Measurements from ENCODE around the gene P2RX2.

P2RX2 gene

DNA sequence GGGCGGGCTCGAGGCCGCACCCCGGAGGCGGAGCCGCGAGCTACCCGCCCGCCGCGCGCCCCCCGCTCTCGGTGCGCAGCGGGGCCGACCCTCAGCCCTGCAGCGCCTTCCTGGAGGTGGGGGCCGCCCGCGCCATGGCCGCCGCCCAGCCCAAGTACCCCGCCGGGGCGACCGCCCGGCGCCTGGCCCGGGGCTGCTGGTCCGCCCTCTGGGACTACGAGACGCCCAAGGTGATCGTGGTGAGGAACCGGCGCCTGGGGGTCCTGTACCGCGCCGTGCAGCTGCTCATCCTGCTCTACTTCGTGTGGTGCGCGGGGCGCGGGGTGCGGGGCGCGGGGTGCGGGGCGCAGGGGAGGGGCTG is at the start of gene P2RX2:
Gene P2RX2 (plus strand): TSS at position 94 of the 361 bp plus-strand sequence. CDS start 41 bp downstream, at position 135.
- no peak for DNase-seq

DNA sequence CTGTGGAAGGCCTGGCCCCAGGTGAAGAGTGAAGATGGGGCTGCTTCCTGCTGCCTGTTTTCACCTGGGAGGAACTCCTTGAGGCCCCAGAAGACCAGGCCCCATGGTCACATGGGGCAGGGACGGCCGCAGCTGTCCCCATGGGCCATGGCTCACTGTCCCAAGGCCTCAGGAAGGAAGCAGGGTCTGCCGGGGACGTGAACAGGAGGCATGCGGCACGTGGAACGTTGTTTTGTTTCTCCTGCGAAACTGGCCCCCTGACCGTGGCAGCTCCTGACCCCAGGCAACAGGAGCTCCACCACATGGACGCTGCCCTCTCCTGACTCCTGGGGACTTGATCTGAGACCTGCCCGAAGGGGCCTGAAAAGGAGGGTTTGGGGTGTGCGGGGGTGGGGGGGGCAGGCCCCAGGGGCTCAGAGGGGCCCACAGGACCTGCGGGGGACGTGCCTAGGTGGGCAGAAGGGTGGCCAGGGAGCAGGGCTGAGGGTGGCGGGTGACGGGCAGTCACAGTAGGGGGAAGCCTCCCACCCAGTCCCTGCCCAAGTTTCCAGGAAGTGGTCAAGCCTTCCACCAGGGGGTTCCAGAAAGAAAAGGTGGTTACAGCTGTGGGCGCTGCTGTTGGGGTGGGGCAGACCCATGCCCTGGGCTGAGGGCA is 49.6 kb upstream of the P2RX2 start:
- no peak for DNase-seq

DNA sequence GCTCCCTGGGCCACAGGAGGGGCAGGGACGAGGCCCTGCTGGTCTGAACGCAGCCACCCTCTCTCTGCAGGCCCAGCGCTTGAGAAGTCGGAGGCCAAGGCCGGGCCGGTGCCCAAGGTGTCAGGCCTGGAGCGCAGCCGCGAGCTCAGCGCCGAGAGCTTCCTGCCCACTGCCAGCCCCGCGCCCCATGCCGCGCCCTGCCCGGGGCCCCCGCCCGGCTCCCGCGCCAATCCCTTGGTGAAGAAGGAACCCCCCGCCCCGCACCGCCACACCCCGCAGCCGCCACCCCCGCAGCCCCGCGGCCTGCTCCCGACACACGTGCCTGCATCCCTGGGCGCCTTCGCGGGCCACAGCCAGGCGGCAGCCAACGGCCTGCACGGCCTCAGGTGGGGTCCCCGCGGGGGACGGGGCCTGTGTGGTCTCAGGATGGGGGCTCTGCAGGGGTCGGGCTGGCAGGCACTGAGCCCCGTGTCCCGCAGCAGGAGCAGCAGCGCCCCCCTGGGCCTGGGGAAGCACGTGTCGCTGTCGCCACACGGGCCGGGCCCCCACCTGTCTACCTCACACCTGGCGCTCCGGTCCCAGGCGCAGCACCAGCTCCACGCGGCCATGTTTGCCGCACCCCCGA is 48.6 kb upstream of the P2RX2 start:
- DNase-seq = no peak

DNA sequence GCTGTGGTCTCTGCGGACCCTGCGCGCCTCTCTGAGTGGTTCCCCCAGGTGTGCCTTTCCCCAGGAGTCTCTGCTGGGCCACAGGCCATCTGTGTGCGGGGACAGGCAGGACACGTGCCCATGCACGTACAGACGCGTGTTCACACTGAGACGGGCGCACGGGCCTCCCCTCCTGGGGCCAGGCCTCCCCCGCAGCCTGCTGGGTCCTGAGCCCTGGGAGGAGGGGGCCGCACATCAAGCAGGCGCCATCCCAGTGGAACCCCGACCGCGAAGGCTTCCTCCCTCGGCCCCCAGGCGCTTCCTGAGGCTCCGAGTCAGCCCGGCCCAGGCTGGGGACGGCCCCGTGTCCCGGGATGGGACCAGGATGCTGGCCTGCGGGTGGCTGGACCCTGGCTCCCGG is 47.9 kb upstream of the P2RX2 start:
- no peak for DNase-seq

DNA sequence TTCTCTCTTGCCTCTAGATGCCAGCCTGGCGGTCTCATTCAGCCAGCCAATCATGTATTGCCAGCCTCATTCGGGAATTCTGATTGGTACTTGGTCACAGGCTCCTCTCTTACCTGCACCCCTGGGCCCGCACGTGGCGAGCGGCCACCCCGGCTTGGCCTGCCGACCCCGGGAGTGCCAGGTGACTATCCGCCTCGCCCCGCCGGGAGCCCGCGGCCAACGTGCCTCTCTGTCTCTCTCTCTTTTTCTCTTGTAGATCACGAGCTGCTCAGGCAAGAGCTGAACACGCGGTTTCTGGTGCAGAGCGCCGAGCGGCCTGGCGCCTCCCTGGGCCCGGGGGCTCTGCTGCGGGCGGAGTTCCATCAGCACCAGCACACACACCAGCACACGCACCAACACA is 47.5 kb upstream of the P2RX2 start:
- no peak for DNase-seq

DNA sequence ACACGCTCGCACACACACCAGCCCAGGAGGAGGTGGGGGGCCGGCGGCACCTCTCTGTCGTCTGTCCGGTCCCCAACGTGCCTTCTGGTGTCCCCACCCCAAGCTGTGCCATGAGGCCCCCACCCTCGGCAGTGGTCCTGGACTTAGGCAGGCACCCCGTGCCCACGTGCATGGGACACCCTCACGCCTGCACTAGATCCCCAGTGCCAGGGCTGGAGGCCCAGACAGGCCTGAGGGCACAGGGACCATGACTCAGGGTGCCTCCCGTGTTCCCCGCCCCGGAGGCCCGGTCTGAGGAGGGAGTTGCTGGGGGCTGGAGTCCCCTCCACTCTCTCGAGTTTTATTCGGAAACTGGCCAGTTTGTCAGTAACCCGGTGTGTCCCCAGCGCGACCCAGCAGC is 47.0 kb upstream of the P2RX2 start:
- DNase-seq = no peak

DNA sequence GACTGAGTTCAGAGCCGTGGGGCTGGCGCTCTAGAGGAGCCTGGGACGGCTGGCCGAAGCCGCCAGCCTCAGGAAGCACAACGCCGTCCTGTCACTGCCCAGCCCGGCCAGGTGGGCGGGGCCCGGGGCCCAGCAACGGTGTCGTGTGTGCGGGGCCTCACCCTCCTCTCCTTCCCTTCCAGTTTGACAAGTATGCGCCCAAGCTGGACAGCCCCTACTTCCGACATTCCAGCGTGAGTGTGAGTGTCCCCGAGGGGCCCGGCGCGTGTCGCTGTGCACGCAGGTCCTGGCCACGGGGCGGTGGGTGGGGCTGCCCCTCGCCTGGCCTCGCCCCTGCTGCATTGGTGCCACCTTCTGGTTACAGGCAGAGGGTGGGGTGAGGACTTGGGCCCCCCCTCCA is 46.5 kb upstream of the P2RX2 start:
- no peak for DNase-seq

DNA sequence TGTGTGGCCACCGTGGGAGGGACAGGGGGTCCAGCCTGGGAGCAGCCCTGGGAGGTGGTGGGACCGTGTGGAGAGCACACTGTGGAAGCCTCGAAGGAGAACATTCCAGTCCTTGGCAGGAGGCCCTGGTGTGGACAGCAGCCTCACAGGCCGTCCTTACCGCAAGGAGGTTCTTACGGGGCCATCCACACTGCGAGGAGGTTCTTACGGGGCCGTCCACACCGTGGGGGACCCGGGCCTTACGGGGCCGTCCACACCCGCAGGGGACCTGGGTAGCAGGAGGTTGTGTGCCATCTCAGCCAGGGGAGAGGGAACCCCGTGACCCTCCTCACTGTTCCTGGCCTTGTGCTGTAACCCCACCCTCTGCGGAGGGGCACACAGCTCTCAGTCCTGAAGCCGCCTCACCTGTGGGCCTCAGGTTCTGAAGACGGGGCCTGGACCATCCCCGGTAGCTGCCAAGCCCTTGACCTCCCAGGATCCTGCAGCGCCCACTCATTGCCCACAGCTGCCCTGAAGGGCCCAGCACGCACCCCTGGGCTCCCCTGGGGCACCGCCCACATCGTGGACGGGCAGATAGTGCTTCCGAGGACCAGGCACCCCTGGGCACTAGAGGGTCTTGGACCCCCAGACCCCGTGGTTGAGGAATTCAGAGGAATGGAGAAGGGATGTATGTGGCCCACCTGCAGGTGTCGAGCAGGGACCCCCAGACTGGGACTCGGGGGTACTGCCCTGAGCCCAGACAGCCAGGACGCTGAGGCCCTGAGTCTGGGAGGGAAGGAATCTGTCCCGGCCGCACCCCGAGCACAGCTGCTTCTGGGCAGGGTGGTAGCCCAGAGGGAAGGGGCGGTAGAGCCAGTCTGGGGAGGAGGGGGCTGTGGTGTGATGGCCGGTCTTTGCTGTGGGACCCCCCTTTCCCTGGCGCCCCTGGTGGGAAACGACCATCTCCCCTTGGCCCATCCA is 45.5 kb upstream of the P2RX2 start:
- DNase-seq = no peak

DNA sequence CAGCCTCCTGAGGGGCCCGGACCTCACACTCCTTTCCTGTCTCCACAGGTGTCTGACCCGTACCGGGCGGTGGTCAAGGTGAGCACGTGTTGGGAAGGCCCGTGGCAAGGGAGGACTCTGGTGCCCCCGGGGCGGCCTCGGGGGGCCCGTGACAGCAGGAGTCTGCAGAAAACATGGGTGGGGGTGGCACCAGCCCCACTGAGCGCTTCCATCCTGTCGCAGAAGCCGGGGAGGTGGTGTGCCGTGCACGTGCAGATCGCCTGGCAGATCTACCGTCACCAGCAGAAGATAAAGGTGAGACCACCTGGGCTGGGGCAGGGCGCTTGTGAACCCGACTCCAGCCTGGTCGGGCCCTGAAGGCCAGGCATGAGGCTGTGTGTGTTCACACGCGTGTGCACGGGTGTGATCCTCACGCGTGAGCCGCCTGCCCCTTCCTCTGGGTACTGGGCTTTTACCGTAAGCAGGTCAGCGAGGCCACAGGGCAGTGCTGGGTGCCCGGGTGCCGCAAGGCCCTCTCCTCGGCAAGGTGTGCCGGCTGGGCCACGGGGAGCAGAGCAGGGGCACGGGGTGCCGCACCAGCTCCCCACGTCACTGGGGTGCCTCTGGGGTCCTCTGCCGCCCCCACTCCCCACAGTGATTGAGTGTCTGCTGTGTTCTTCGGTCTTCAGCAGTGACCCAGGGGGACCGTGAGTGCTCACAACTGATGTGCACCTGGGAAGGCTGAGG is 44.1 kb upstream of the P2RX2 start:
- DNase-seq = no peak

DNA sequence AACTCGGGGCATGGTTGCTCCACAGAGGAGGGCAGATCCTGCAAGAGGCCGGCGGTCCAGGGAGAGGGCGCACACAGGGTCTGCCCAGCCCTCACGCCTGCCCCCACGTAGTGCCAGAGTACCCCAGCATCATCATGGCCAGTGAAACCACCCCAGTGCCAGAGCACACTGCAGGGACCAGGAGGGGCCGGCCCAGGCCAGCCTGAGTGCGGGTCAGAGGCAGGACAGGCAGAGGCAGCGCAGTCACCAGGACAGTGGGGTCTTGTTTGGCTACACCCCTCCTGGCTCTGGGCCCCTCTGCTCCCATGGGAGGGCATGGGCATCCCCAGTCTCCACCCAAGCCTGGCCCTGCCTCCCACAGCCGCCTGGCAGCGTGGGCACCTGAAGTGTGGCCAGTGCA is 42.9 kb upstream of the P2RX2 start:
- no peak for DNase-seq

DNA sequence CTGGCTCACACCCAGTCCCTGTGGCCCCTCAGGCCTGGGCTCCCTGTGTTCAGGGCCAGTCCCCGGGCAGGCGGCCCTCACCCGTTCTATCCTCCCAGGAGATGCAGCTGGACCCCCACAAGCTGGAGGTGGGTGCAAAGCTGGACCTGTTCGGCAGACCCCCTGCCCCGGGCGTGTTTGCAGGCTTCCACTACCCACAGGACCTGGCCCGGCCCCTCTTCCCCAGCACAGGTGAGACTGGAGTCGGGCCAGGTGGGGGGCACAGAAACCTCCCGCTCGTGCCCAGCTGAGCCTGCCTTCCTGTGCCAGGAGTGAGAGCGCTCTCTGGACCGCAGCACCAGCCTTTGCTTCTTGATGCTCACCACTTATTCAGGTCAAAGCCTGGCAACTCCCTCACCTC is 41.9 kb upstream of the P2RX2 start:
- no peak for DNase-seq

DNA sequence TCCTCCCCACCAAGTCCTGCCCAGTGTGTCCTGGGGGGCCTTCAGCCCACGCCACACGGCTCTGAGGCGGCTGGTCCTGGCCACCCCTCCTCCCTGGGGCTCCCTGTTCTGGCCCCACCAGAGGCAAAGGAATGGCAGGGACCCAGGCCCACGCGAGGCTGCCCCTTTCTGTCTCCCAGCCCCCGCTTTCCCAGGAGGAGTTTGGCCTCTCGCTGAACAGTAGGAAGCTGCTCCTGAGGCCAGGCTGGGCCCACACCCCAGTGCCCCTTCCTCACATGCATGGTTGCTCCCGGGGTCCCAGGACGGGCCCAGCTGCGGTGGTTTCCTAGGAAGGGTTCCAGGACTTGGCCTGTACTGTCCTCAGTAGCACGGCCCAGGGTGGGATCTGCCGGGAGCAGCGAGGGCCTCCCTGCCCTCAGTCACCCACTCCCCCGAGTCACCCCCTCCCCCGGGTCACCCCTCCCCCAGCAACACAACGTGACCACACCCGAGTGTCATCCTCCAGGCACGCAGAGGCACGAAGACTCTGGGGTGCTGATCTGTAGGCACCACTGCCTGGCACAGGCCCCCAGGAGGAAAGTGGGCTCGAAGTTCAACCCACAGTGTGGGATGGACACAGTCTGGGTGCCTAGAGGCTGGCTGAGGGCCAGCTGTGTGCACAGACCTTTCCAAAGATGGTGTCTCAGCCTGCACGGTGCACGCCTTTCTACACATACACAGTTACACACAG is 41.2 kb upstream of the P2RX2 start:
- no peak for DNase-seq

DNA sequence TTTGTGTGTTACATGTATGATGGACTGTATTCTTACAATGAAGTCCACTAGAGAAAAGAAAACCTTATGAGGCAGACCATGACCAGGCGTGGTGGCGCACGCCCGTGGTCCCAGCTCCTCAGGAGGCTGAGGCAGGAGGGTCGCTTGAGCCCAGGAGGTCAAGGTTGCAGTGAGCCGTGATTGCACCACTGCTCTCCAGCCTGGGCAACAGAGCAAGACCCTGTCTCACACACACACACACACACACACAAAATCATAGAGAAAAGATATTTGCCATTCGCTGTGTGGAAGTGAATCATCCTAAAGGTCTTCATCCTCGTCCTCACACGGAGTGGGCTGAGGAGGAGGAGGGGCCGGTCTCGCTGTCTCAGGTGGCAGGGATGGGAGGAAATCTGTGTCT is 40.5 kb upstream of the P2RX2 start:
- DNase-seq = no peak

DNA sequence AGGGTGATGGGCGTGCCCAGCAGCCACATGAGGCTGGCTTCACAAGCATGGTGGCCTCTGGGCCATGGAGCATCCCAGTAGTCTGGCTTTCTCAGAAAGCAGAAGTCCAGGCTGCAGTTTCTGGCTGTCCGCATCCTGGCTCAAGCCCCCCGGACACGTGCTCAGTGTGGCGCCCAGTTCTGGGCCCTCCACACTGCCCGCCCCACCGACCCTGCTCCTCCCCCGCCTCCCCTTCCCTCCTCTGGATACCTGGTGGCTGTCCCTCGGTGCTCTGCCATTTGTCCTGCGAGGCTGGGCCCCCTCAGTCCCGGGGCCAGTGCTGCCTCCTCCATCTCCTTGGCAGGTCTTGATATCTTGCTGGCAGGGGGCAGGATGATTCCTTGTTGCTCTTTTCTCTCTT is 39.8 kb upstream of the P2RX2 start:
- DNase-seq = no peak

DNA sequence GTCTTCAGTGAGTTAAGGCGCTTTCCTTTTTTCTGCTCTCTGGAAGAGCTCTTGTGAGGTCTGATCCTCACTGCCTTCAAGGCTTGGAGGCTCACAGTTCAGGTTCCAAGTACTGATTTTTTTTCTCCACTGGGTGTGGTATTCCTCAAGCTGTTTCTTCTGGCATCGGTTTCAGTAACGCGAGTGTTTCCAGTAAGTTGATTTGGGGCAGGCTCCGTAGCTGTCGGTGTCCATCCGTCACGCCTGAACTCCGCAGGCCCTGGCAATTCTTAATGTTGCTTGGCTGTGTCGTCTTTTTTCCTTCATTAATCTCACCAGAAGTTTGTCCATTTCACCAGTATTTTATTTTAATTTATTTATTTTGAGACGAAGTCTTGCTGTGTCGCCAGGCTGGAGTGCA is 38.8 kb upstream of the P2RX2 start:
- DNase-seq = no peak

DNA sequence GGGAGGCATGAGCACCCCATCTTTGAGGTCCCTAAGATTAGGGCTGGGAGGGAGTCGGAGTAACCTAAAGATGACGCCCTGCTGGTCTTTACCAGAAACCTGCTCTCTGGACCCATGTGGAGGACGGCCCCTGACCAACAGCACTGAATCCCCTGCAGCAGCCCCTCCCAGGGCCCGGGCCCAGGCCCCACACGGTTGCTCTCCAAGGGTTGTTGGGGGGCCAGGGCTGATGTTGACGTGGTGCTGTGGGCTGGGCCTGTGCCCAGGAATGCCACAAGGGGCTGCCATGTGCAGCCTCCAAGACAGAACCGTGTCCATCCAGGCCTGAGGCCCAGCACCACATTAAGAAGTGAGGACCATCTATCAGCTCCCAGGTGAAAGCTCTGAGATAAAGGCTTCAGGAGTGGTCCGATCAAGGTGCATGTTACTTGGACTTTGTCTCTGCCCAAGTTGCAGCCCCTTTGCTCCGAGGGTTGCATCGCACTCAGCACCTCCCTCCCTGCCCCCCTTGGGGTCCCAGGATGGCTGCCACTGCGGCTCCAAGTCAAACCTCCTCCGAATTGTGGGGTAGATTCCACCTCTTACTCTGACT is 37.8 kb upstream of the P2RX2 start:
- DNase-seq = no peak

DNA sequence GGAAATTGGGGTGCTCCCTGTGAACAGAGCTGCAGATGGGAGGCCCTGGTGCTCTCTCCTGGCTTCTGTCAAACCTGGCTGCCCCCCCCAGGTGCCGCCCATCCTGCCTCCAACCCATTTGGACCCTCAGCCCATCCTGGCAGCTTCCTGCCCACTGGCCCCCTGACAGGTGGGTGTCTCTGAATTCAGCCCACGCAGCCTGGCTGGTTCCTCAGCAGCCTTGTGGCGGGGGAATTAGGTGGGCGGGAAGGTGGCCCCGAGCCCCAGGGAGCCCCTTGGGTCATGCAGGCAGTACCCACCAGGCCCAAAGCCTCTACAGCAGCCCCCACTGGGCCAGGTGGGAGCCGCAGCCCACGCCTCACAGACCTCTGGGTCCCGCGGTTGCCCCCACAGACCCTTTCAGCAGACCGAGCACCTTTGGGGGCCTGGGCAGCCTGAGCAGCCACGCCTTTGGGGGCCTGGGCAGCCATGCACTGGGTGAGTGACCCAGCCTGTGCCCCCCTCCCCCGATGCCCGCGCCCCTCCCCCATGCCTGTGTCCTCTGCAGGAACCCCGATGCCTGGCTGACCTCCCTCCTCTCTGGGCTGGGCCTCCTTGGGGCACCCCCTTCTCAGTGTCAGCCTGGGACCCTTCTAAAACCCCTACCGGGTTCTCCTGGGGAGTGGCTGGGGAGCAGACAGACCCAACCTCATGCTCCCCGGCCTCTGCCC is 37.1 kb upstream of the P2RX2 start:
- no peak for DNase-seq

DNA sequence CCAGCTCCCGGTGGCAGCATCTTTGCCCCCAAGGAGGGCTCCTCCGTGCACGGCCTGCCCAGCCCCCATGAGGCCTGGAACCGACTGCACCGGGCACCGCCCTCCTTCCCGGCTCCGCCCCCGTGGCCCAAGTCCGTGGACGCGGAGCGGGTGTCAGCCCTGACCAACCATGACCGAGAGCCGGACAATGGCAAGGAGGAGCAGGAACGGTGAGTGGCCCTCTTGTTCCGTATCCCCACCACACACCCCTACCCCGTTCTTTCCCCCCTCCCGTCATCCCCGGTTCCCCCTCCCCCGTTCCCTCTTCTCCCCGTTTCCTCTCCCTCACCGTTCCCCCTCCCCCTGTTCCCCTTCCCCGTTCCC is 36.5 kb upstream of the P2RX2 start:
- no peak for DNase-seq

DNA sequence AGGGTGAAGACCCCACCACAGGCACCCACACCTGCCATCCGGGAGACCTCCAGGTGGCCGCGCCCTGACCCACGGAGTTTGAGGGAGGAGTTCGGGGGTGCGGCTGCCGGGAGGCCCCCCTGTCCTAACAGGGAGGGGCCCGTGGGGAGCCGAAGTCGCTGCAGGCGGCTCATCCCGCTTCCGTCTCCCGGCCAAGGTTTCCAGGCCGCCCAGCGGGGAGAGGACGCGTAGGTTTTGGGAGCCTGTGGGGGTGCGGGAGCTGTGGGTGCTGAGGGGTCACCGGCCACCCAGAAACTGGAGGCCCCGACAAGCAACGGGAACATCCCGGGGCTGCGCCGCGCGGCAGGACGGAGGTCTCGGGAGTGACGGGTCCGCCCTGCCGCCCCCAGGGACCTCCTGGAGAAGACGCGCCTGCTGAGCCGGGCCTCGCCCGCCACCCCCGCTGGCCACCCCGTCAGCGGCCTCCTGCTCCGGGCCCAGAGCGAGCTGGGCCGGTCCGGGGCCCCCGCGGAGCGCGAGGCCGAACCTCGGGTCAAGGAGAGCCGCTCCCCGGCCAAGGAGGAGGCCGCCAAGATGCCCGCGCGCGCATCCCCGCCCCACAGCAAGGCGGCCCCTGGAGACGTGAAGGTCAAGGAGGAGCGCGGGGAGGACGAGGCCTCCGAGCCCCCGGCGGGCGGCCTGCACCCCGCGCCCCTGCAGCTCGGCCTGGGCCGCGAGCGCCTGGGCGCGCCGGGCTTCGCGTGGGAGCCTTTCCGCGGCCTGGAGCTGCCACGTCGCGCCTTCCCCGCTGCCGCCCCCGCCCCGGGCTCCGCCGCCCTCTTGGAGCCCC is 35.8 kb upstream of the P2RX2 start:
- DNase-seq = no peak

DNA sequence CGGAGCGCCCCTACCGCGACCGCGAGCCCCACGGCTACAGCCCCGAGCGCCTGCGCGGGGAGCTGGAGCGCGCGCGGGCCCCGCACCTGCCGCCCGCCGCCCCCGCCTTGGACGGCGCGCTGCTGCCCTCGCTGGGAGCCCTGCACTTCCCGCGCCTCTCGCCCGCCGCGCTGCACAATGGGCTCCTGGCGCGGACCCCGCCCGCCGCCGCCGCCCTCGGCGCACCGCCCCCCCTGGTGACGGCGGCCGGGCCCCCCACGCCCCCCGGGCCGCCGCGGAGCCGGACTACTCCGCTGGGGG is 35.2 kb upstream of the P2RX2 start:
- no peak for DNase-seq

DNA sequence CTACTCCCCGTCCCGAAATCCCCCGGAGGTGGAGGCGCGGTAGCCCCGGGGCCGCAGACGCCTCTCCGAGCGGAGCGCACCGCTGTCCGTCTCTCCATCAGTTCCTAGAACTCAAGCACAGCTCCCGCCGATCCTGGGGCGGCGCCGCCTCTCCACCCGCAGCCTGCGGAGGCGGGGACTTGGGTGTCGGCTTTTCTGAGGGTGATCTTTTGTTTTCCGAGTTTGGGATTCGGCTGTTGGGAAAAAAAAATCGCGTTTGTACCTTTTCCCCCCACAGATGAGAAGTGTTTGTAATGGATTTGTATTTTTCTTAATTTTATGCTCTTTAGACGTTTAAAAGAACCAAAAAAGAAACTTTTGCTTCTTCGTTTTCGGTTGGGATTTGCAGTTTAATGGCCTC is 34.8 kb upstream of the P2RX2 start:
- DNase-seq = no peak

All from RPMI8226 (cell line).